ENCODE measurements around the gene ESR1. TPM values are rescaled to one million over a fixed set of nuclear protein-coding genes. Genes with fewer than 3 reads are reported as not detected.

Gene ESR1
- total RNA-seq, 4 donors from 2014 or later = 0.83 to 1.8 (median 1.3) TPM

DNA sequence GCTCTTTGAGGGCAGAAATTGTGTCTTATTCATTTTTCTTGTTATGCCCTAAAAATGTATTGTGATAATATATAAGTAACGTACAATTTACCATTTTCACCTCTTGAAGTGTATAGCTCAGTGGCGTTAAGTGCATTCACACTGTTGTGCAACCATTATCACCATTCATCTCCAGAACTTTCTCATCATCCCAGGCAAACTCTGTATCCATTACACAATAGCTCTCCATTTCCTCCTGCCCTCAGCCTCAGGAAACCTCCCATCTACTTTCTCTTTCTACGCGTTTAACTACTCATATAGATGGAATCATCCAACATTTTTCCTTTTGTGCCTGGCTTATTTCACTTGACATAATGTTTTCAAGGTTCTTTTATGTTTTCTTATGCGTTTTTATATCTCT lies 184.6 kb downstream of the ESR1 start:
- DNase-seq (ENCODE audit: extremely low spot score) = no peak
- Histone ChIP-seq H3K27me3 (no peaks in the 10 kb centered on the region), H3K4me3 (no peak overlapping the region), H3K4me1 (no peaks in the 10 kb centered on the region), H3K27ac (replicated peaks in 1 of 4) (no peak overlapping the region), H3K9me3 (peaks cover 0 to 5% (median 0%) of the 10 kb centered on the region in 4 donors), H3K36me3 (no peaks in the 10 kb centered on the region)
- WGBS = 78% methylated on average over 5 of the region's 5 CpGs
- no peak for TF ChIP-seq POLR2AphosphoS5 (IDR thresholded peaks at IDR 0.05)
- no peak for TF ChIP-seq POLR2A (IDR thresholded peaks at IDR 0.05; ENCODE audit: low read depth)
- TF ChIP-seq, protein P1, sequence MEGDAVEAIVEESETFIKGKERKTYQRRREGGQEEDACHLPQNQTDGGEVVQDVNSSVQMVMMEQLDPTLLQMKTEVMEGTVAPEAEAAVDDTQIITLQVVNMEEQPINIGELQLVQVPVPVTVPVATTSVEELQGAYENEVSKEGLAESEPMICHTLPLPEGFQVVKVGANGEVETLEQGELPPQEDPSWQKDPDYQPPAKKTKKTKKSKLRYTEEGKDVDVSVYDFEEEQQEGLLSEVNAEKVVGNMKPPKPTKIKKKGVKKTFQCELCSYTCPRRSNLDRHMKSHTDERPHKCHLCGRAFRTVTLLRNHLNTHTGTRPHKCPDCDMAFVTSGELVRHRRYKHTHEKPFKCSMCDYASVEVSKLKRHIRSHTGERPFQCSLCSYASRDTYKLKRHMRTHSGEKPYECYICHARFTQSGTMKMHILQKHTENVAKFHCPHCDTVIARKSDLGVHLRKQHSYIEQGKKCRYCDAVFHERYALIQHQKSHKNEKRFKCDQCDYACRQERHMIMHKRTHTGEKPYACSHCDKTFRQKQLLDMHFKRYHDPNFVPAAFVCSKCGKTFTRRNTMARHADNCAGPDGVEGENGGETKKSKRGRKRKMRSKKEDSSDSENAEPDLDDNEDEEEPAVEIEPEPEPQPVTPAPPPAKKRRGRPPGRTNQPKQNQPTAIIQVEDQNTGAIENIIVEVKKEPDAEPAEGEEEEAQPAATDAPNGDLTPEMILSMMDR (IDR thresholded peaks at IDR 0.05) = no peak
- TF ChIP-seq EP300 (IDR thresholded peaks at IDR 0.05) = no peak
- intact Hi-C loops (cut with DNase I) = no loop called here

GRCh38 chr6:151993364-151993763 lies 185.9 kb downstream of the ESR1 start:
- H3K27ac ChIP-seq (replicated peaks in 1 of 4) = no peak overlapping the region
- 75% methylated on average over 3 of the region's 3 CpGs for WGBS
- peaks cover 0 to 5% (median 0%) of the 10 kb centered on the region in 4 donors for H3K9me3 ChIP-seq
- intact Hi-C loops (cut with DNase I) = no loop called here
- H3K4me3 ChIP-seq = no peak overlapping the region
- H3K4me1 ChIP-seq = no peaks in the 10 kb centered on the region
- H3K36me3 ChIP-seq = no peaks in the 10 kb centered on the region
- no peaks in the 10 kb centered on the region for H3K27me3 ChIP-seq
- DNase-seq (ENCODE audit: extremely low spot score) = no peak
- no peak for TF ChIP-seq EP300 (IDR thresholded peaks at IDR 0.05)
- no peak for TF ChIP-seq POLR2A (IDR thresholded peaks at IDR 0.05; ENCODE audit: low read depth)
- TF ChIP-seq POLR2AphosphoS5 (IDR thresholded peaks at IDR 0.05) = no peak

DNA sequence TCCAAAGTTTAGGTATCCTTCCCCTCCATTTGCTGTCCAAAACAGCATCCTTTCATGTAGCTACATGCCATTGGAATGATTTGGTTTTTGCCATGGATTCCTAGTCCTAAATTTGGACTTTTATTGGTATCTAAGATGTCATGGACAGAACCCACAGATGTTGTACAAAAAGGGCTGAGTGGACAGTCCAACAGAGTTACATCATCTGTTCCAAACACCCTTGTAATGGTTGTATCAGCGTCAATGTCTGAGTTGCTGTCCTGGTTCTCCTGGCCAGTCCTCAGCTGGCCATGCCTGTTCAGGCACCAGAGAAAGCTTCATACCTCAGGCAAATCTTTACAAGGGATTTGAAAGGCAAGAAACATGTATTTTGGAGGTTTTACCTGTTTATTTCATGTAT lies 191.3 kb downstream of the ESR1 start:
- TF ChIP-seq EP300 (IDR thresholded peaks at IDR 0.05) (no peak), POLR2AphosphoS5 (IDR thresholded peaks at IDR 0.05) (no peak)
- H3K27ac ChIP-seq (replicated peaks in 1 of 4) = no peak overlapping the region
- WGBS = 88% methylated on average over 1 of the region's 1 CpG
- H3K27me3 ChIP-seq = no peaks in the 10 kb centered on the region
- intact Hi-C loops (cut with DNase I) = no loop called here
- no peak for DNase-seq (ENCODE audit: extremely low spot score)
- H3K9me3 ChIP-seq = no peaks in the 10 kb centered on the region
- no peaks in the 10 kb centered on the region for H3K4me1 ChIP-seq
- no peak overlapping the region for H3K4me3 ChIP-seq
- no peaks in the 10 kb centered on the region for H3K36me3 ChIP-seq

DNA sequence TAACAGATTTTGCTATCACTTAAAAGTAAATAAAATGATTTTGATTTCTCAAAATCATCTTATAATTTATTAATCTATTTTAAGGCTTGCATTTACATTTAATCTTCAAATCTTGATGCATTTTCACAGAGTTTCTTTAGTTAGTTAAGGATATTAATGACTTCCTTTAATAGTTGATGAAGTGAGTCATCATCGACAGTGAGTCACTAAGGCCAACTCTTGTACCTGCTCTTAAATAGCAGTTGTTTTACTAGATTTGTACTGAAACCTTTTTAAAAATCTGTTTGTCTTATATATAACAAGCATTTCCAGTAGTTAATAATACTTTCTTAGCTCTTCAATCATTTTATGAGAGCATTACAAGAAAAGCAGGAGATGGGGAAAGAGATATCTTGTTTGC lies 191.7 kb downstream of the ESR1 start:
- no peaks in the 10 kb centered on the region for H3K27me3 ChIP-seq
- intact Hi-C loops (cut with DNase I) = no loop called here
- H3K9me3 ChIP-seq = no peaks in the 10 kb centered on the region
- WGBS = 80% methylated on average over 1 of the region's 1 CpG
- no peak overlapping the region for H3K27ac ChIP-seq (replicated peaks in 1 of 4)
- no peak for DNase-seq (ENCODE audit: extremely low spot score)
- no peaks in the 10 kb centered on the region for H3K36me3 ChIP-seq
- H3K4me1 ChIP-seq = no peaks in the 10 kb centered on the region
- no peak overlapping the region for H3K4me3 ChIP-seq
- TF ChIP-seq, protein P1 (IDR thresholded peaks at IDR 0.05) = no peak
- no peak for TF ChIP-seq POLR2A (IDR thresholded peaks at IDR 0.05; ENCODE audit: low read depth)
- no peak for TF ChIP-seq POLR2AphosphoS5 (IDR thresholded peaks at IDR 0.05)
- no peak for TF ChIP-seq EP300 (IDR thresholded peaks at IDR 0.05)

DNA sequence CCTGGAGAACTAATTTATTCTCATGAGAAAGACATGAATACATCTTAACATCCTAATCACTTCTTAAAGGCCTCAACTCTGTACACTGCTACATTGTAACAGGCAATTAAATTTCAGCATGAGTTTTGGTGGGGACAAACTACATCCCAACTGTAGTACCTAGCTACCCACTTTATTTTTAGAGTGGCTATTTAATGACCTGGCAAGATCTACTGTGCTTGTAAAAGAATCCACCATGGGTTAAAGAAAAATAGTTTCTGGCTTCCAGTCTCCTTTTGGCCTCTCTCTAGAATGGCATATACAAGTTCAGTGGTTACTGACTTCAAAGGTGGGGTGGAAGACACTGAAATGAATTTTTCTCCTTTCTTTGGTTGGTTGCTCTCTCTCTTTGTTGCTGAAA lies 193.9 kb downstream of the ESR1 start:
- DNase-seq (ENCODE audit: extremely low spot score) = no peak
- TF ChIP-seq, protein P1 (IDR thresholded peaks at IDR 0.05) = no peak
- TF ChIP-seq POLR2AphosphoS5 (IDR thresholded peaks at IDR 0.05) = no peak
- no peak for TF ChIP-seq POLR2A (IDR thresholded peaks at IDR 0.05; ENCODE audit: low read depth)
- no peak for TF ChIP-seq EP300 (IDR thresholded peaks at IDR 0.05)
- no peak overlapping the region for H3K4me3 ChIP-seq
- no peak overlapping the region for H3K27ac ChIP-seq (replicated peaks in 1 of 4)
- no peaks in the 10 kb centered on the region for H3K36me3 ChIP-seq
- H3K4me1 ChIP-seq = no peaks in the 10 kb centered on the region
- H3K9me3 ChIP-seq = no peaks in the 10 kb centered on the region
- no peaks in the 10 kb centered on the region for H3K27me3 ChIP-seq
- intact Hi-C loops (cut with DNase I) = no loop called here

DNA sequence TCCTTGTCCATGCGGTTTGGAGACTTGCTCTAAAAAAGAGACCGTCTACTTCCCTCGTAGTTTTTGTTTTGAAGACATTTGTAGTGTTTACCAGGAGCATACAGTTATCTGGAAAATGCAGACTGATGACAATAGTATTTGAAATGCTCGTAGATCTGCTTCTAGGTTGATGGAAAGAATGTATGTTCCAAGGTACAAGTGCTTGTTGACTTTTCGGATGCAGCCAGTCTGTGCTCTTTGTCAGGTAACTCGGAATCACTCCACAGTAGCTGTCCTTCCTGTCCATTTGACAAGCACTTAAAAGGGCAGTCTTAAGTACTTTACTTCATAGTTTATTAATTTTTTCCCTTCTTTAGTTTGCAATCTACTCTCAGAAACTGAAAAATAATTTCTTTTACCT lies 194.8 kb downstream of the ESR1 start:
- Histone ChIP-seq H3K27ac (replicated peaks in 1 of 4) (no peak overlapping the region), H3K9me3 (no peaks in the 10 kb centered on the region), H3K4me1 (no peaks in the 10 kb centered on the region), H3K36me3 (no peaks in the 10 kb centered on the region), H3K4me3 (no peak overlapping the region), H3K27me3 (no peaks in the 10 kb centered on the region)
- WGBS = 83% methylated on average over 6 of the region's 6 CpGs
- no peak for DNase-seq (ENCODE audit: extremely low spot score)
- intact Hi-C loops (cut with DNase I) = no loop called here
- TF ChIP-seq POLR2A (IDR thresholded peaks at IDR 0.05; ENCODE audit: low read depth) (no peak), EP300 (IDR thresholded peaks at IDR 0.05) (no peak), POLR2AphosphoS5 (IDR thresholded peaks at IDR 0.05) (no peak)
- TF ChIP-seq, protein P1 (IDR thresholded peaks at IDR 0.05) = no peak

Data from esophagus muscularis mucosa (tissue), 4 donors.